Gastroesophageal sphincter (tissue), 3 donors: ENCODE results near the gene MAGT1.

Experiments used
- EP300 ChIP-seq: sonication (generic); formaldehyde crosslinking; IDR thresholded peaks from one replicate; pipeline ENCODE4 v1.6.1; 2017; ENCODE audit warnings: antibody characterized with exemption, mild to moderate bottlenecking
- POLR2A ChIP-seq, 2 donors: fragments of 450-650 bp; IDR thresholded peaks; one replicate each; pipeline ENCODE4 v1.6.1; 2017; ENCODE audit warnings: antibody characterized with exemption in 2 of 2, mild to moderate bottlenecking in 2 of 2, moderate library complexity in 1 of 2
- POLR2AphosphoS5 ChIP-seq: sonication (generic); formaldehyde crosslinking; IDR thresholded peaks from one replicate; pipeline ENCODE4 v1.6.1; 2017; ENCODE audit warnings: antibody characterized with exemption
- TF ChIP-seq, protein P1 (sequence below), 4 experiments: fragments of 200-600 bp in 2 of 4; fragments of 450-650 bp in 2 of 4; sonication (generic) in 1 of 4; IDR thresholded peaks; one replicate each; pipeline ENCODE4 v1.5.1; 2017 to 2019; ENCODE audit warnings: antibody characterized with exemption in 4 of 4, mild to moderate bottlenecking in 2 of 4, moderate library complexity in 2 of 4

GRCh38 chrX:77793946-77794345 is 101.3 kb downstream of the MAGT1 start:
- TF ChIP-seq, protein P1, sequence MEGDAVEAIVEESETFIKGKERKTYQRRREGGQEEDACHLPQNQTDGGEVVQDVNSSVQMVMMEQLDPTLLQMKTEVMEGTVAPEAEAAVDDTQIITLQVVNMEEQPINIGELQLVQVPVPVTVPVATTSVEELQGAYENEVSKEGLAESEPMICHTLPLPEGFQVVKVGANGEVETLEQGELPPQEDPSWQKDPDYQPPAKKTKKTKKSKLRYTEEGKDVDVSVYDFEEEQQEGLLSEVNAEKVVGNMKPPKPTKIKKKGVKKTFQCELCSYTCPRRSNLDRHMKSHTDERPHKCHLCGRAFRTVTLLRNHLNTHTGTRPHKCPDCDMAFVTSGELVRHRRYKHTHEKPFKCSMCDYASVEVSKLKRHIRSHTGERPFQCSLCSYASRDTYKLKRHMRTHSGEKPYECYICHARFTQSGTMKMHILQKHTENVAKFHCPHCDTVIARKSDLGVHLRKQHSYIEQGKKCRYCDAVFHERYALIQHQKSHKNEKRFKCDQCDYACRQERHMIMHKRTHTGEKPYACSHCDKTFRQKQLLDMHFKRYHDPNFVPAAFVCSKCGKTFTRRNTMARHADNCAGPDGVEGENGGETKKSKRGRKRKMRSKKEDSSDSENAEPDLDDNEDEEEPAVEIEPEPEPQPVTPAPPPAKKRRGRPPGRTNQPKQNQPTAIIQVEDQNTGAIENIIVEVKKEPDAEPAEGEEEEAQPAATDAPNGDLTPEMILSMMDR (IDR thresholded peaks at IDR 0.05), result no peak
- TF ChIP-seq POLR2A (IDR thresholded peaks at IDR 0.05) (no peak), EP300 (no peak), POLR2AphosphoS5 (no peak)
